ENCODE data around the gene COL23A1. TPM values are rescaled to one million over a fixed set of nuclear protein-coding genes. Genes with fewer than 3 reads are reported as not detected.
A peak's percentile ranks its signal among the peaks of the same experiment; 100 is the strongest.

Gene COL23A1
- total RNA-seq, 1 experiment from 2014 or later, result 15.0 TPM

DNA sequence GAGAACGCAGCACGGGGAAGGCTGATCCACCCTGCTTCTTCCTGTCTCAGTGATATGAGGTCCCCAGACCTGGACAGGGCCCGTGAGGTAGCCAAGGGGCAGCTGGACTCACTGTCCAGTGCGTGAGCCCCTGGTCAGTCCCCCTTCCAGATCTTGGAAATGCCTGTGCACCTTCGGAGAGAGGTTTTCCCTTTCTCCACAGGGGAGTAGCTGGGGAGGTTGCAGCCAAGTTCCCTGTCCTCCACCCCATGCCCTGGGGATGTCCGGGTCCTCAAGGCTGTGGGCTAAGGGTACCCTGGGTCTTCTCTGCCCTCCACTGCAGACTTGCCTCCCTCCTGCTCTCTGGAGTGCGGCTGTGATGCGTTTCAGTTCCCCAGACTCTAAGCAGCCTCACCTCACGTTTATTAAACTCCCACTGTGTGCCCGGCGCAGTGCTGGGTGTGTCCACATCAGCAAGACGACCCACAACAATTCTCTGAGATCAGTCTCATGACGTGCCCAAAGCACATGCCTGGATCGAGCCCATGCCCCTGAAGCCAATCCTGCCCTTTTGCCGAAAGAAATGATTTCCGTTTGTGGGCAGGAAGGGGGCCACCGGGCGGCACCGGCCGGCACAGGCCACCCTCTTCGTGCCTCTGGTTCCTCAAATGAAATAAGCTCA lies 256.2 kb downstream of the COL23A1 start:
- TF ChIP-seq ZMAT4 (CRISPR knock-in tag; IDR thresholded peaks at IDR 0.05) (no peak), ZNF416 (CRISPR knock-in tag; IDR thresholded peaks at IDR 0.05) (no peak), NFE2L1 (CRISPR knock-in tag; IDR thresholded peaks at IDR 0.05) (no peak), ZNF219 (CRISPR knock-in tag; IDR thresholded peaks at IDR 0.05; ENCODE audit: borderline replicate concordance) (no peak), ETV6 (CRISPR knock-in tag; IDR thresholded peaks at IDR 0.05) (no peak), TEAD1 (CRISPR knock-in tag; IDR thresholded peaks at IDR 0.05) (no peak), ZNF423 (CRISPR knock-in tag; IDR thresholded peaks at IDR 0.05) (no peak), JUN (CRISPR knock-in tag; IDR thresholded peaks at IDR 0.05) (no peak), CBFB (CRISPR knock-in tag; IDR thresholded peaks at IDR 0.05; ENCODE audit: low read depth) (no peak), E2F5 (CRISPR knock-in tag; IDR thresholded peaks at IDR 0.05) (no peak), ZNF263 (CRISPR knock-in tag; IDR thresholded peaks at IDR 0.05; ENCODE audit: low read depth) (no peak), FOXP1 (CRISPR knock-in tag; IDR thresholded peaks at IDR 0.05; ENCODE audit: borderline replicate concordance) (no peak), SMAD4 (CRISPR knock-in tag; IDR thresholded peaks at IDR 0.05) (no peak)
- TF ChIP-seq, protein P1, sequence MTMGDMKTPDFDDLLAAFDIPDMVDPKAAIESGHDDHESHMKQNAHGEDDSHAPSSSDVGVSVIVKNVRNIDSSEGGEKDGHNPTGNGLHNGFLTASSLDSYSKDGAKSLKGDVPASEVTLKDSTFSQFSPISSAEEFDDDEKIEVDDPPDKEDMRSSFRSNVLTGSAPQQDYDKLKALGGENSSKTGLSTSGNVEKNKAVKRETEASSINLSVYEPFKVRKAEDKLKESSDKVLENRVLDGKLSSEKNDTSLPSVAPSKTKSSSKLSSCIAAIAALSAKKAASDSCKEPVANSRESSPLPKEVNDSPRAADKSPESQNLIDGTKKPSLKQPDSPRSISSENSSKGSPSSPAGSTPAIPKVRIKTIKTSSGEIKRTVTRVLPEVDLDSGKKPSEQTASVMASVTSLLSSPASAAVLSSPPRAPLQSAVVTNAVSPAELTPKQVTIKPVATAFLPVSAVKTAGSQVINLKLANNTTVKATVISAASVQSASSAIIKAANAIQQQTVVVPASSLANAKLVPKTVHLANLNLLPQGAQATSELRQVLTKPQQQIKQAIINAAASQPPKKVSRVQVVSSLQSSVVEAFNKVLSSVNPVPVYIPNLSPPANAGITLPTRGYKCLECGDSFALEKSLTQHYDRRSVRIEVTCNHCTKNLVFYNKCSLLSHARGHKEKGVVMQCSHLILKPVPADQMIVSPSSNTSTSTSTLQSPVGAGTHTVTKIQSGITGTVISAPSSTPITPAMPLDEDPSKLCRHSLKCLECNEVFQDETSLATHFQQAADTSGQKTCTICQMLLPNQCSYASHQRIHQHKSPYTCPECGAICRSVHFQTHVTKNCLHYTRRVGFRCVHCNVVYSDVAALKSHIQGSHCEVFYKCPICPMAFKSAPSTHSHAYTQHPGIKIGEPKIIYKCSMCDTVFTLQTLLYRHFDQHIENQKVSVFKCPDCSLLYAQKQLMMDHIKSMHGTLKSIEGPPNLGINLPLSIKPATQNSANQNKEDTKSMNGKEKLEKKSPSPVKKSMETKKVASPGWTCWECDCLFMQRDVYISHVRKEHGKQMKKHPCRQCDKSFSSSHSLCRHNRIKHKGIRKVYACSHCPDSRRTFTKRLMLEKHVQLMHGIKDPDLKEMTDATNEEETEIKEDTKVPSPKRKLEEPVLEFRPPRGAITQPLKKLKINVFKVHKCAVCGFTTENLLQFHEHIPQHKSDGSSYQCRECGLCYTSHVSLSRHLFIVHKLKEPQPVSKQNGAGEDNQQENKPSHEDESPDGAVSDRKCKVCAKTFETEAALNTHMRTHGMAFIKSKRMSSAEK (CRISPR knock-in tag; IDR thresholded peaks at IDR 0.05; ENCODE audit: borderline replicate concordance), result no peak
- TF ChIP-seq, protein P2, sequence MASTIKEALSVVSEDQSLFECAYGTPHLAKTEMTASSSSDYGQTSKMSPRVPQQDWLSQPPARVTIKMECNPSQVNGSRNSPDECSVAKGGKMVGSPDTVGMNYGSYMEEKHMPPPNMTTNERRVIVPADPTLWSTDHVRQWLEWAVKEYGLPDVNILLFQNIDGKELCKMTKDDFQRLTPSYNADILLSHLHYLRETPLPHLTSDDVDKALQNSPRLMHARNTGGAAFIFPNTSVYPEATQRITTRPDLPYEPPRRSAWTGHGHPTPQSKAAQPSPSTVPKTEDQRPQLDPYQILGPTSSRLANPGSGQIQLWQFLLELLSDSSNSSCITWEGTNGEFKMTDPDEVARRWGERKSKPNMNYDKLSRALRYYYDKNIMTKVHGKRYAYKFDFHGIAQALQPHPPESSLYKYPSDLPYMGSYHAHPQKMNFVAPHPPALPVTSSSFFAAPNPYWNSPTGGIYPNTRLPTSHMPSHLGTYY (CRISPR knock-in tag; IDR thresholded peaks at IDR 0.05), result no peak
- TF ChIP-seq, protein P3, sequence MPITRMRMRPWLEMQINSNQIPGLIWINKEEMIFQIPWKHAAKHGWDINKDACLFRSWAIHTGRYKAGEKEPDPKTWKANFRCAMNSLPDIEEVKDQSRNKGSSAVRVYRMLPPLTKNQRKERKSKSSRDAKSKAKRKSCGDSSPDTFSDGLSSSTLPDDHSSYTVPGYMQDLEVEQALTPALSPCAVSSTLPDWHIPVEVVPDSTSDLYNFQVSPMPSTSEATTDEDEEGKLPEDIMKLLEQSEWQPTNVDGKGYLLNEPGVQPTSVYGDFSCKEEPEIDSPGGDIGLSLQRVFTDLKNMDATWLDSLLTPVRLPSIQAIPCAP (CRISPR knock-in tag; IDR thresholded peaks at IDR 0.05), result no peak
- TF ChIP-seq, protein P4, sequence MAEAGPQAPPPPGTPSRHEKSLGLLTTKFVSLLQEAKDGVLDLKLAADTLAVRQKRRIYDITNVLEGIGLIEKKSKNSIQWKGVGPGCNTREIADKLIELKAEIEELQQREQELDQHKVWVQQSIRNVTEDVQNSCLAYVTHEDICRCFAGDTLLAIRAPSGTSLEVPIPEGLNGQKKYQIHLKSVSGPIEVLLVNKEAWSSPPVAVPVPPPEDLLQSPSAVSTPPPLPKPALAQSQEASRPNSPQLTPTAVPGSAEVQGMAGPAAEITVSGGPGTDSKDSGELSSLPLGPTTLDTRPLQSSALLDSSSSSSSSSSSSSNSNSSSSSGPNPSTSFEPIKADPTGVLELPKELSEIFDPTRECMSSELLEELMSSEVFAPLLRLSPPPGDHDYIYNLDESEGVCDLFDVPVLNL (CRISPR knock-in tag; IDR thresholded peaks at IDR 0.05; ENCODE audit: borderline replicate concordance, low read depth), result no peak
- TF ChIP-seq, protein P5, sequence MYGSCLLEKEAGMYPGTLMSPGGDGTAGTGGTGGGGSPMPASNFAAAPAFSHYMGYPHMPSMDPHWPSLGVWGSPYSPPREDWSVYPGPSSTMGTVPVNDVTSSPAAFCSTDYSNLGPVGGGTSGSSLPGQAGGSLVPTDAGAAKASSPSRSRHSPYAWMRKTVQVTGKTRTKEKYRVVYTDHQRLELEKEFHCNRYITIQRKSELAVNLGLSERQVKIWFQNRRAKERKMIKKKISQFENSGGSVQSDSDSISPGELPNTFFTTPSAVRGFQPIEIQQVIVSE (CRISPR knock-in tag; IDR thresholded peaks at IDR 0.05; ENCODE audit: borderline replicate concordance), result no peak
- TF ChIP-seq, protein P6, sequence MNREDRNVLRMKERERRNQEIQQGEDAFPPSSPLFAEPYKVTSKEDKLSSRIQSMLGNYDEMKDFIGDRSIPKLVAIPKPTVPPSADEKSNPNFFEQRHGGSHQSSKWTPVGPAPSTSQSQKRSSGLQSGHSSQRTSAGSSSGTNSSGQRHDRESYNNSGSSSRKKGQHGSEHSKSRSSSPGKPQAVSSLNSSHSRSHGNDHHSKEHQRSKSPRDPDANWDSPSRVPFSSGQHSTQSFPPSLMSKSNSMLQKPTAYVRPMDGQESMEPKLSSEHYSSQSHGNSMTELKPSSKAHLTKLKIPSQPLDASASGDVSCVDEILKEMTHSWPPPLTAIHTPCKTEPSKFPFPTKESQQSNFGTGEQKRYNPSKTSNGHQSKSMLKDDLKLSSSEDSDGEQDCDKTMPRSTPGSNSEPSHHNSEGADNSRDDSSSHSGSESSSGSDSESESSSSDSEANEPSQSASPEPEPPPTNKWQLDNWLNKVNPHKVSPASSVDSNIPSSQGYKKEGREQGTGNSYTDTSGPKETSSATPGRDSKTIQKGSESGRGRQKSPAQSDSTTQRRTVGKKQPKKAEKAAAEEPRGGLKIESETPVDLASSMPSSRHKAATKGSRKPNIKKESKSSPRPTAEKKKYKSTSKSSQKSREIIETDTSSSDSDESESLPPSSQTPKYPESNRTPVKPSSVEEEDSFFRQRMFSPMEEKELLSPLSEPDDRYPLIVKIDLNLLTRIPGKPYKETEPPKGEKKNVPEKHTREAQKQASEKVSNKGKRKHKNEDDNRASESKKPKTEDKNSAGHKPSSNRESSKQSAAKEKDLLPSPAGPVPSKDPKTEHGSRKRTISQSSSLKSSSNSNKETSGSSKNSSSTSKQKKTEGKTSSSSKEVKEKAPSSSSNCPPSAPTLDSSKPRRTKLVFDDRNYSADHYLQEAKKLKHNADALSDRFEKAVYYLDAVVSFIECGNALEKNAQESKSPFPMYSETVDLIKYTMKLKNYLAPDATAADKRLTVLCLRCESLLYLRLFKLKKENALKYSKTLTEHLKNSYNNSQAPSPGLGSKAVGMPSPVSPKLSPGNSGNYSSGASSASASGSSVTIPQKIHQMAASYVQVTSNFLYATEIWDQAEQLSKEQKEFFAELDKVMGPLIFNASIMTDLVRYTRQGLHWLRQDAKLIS (CRISPR knock-in tag; IDR thresholded peaks at IDR 0.05; ENCODE audit: borderline replicate concordance), result no peak
- TF ChIP-seq, protein P7, sequence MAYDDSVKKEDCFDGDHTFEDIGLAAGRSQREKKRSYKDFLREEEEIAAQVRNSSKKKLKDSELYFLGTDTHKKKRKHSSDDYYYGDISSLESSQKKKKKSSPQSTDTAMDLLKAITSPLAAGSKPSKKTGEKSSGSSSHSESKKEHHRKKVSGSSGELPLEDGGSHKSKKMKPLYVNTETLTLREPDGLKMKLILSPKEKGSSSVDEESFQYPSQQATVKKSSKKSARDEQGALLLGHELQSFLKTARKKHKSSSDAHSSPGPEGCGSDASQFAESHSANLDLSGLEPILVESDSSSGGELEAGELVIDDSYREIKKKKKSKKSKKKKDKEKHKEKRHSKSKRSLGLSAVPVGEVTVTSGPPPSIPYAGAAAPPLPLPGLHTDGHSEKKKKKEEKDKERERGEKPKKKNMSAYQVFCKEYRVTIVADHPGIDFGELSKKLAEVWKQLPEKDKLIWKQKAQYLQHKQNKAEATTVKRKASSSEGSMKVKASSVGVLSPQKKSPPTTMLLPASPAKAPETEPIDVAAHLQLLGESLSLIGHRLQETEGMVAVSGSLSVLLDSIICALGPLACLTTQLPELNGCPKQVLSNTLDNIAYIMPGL (CRISPR knock-in tag; IDR thresholded peaks at IDR 0.05), result no peak
- H3K27ac Mint-ChIP-seq, result peak overlapping the region; percentile 55; the same call in 1 of the 2 replicates
- H3K4me3 Mint-ChIP-seq, result no peak overlapping the region
- DNase-seq (ENCODE audit: low spot score) (peak; percentile 8), ATAC-seq (no peak)
- peaks cover 25% of the 10 kb centered on the region for H3K4me1 Mint-ChIP-seq
- CTCF ChIA-PET, result interaction anchor here (1.2 kb wide), 1 partner anchor 127 kb away, joined by 3 read pairs; no protein-coding TSS in a partner anchor
- POLR2A ChIA-PET, result no interaction called here
- H3K36me3 Mint-ChIP-seq, result no peaks in the 10 kb centered on the region
- H3K27me3 Mint-ChIP-seq (ENCODE audit: low read depth), result no peaks in the 10 kb centered on the region
- H3K9me3 Mint-ChIP-seq, result no peaks in the 10 kb centered on the region
